Naive thymus-derived CD4-positive, alpha-beta T cell (primary cell): ENCODE data around the gene MAB21L3. TPM values are rescaled to one million over a fixed set of nuclear protein-coding genes. Genes with fewer than 3 reads are reported as not detected.

Experiments used
- ATAC-seq: fragments of 150-1000 bp; cut with Tn5 transposase; 2 replicates; pipeline ENCODE4 v1.10.0; 2021; ENCODE audit warnings: mild to moderate bottlenecking, moderate library complexity
- CTCF ChIA-PET: fragments of 350-600 bp; sonication (Branson Sonifier 250); formaldehyde crosslinking; loops from one replicate; lab custom pipeline; 2021; ENCODE audit warnings: antibody characterized with exemption; lab: Charles Lee
- POLR2A ChIA-PET: fragments of 350-600 bp; sonication (Branson Sonifier 250); formaldehyde crosslinking; loops from one replicate; lab custom pipeline; 2021; ENCODE audit warnings: antibody characterized with exemption, inconsistent platforms; lab: Charles Lee
- DNase-seq, 9 donors: peaks; one replicate each; pipeline versions ENCODE4 v3.0.0 to v3.0.0-alpha.2; 2020 to 2022; ENCODE audit warnings: mixed read lengths in 1 of 9
- H3K27ac ChIP-seq: one replicate; pipeline ENCODE4 v1.7.0; 2013; ENCODE audit warnings: mild to moderate bottlenecking, low read depth, low read length, moderate library complexity
- H3K27me3 ChIP-seq, 2 donors: one replicate each; pipeline ENCODE4 v1.7.0; 2013; ENCODE audit warnings: low read length in 2 of 2, mild to moderate bottlenecking in 2 of 2, moderate library complexity in 2 of 2; ENCODE audit not compliant: control insufficient read depth in 2 of 2, insufficient read depth in 2 of 2
- H3K36me3 ChIP-seq, 3 experiments: 1 replicate in 2 of 3; 2 replicates in 1 of 3; pipeline ENCODE4 v1.7.0; 2013; ENCODE audit warnings: low read length in 3 of 3, mild to moderate bottlenecking in 3 of 3, moderate library complexity in 1 of 3; ENCODE audit not compliant: insufficient read depth in 3 of 3, control insufficient read depth in 2 of 3
- H3K4me1 ChIP-seq, 2 donors: one replicate each; pipeline ENCODE4 v1.7.0; 2013; ENCODE audit warnings: low read length in 2 of 2, mild to moderate bottlenecking in 2 of 2, moderate library complexity in 1 of 2; ENCODE audit not compliant: control insufficient read depth in 2 of 2, insufficient read depth in 2 of 2
- H3K4me3 ChIP-seq: 2 replicates; pipeline ENCODE4 v1.7.0; 2013; ENCODE audit warnings: mild to moderate bottlenecking, low read length
- H3K9me3 ChIP-seq, 3 experiments: 1 replicate in 2 of 3; 2 replicates in 1 of 3; pipeline ENCODE4 v1.7.0; 2013; ENCODE audit warnings: low read length in 3 of 3; ENCODE audit not compliant: control insufficient read depth in 2 of 3
- H3K27ac Mint-ChIP-seq, 9 donors: one replicate each; pipeline ENCODE4 v1.8.0; 2020 to 2022; ENCODE audit warnings: mixed read lengths in 9 of 9, mild to moderate bottlenecking in 8 of 9, moderate library complexity in 5 of 9, inconsistent platforms in 2 of 9
- H3K27me3 Mint-ChIP-seq, 5 donors: one replicate each; pipeline ENCODE4 v1.8.0; 2021 to 2022; ENCODE audit warnings: mixed read lengths in 5 of 5, mild to moderate bottlenecking in 1 of 5
- H3K36me3 Mint-ChIP-seq, 5 donors: one replicate each; pipeline ENCODE4 v1.8.0; 2020 to 2022; ENCODE audit warnings: mixed read lengths in 5 of 5, mild to moderate bottlenecking in 3 of 5, inconsistent platforms in 1 of 5
- H3K4me1 Mint-ChIP-seq, 7 donors: one replicate each; pipeline ENCODE4 v1.8.0; 2020 to 2022; ENCODE audit warnings: mixed read lengths in 7 of 7, mild to moderate bottlenecking in 3 of 7, inconsistent platforms in 1 of 7
- H3K4me3 Mint-ChIP-seq, 10 donors: one replicate each; pipeline ENCODE4 v1.8.0; 2020 to 2022; ENCODE audit warnings: mild to moderate bottlenecking in 10 of 10, mixed read lengths in 10 of 10, moderate library complexity in 6 of 10, inconsistent platforms in 2 of 10
- H3K9me3 Mint-ChIP-seq, 11 donors: one replicate each; pipeline ENCODE4 v1.8.0; 2020 to 2022; ENCODE audit warnings: mixed read lengths in 11 of 11, mild to moderate bottlenecking in 4 of 11, inconsistent platforms in 1 of 11, moderate library complexity in 1 of 11
- intact Hi-C, 2 donors: fragments of 100-400 bp; cut with micrococcal nuclease; formaldehyde crosslinking; loops; one replicate each; pipeline ENCODE4 v1.15.1; 2023
- polyA plus RNA-seq, 2 donors: library from polyadenylated mRNA; unstranded; fragments of 300-500 nt; fragmentation: Illumina TruSeq; gene quantifications; one replicate each; pipeline ENCODE4 v1.2.3, GENCODE V29; 2021
- total RNA-seq, 6 experiments: library from RNA in 5 of 6; stranded (reverse) in 5 of 6; gene quantifications; 1 replicate in 5 of 6; 2 replicates in 1 of 6; pipeline ENCODE4 v1.2.3 and lab custom pipeline; 2021 to 2026

The MAB21L3 gene
- total RNA-seq (under 1 TPM in 1 of 5 experiments, not detected in 4; 0.12 TPM), polyA plus RNA-seq (not detected), total RNA-seq (lab: John Stamatoyannopoulos, UW) (not detected)

DNA sequence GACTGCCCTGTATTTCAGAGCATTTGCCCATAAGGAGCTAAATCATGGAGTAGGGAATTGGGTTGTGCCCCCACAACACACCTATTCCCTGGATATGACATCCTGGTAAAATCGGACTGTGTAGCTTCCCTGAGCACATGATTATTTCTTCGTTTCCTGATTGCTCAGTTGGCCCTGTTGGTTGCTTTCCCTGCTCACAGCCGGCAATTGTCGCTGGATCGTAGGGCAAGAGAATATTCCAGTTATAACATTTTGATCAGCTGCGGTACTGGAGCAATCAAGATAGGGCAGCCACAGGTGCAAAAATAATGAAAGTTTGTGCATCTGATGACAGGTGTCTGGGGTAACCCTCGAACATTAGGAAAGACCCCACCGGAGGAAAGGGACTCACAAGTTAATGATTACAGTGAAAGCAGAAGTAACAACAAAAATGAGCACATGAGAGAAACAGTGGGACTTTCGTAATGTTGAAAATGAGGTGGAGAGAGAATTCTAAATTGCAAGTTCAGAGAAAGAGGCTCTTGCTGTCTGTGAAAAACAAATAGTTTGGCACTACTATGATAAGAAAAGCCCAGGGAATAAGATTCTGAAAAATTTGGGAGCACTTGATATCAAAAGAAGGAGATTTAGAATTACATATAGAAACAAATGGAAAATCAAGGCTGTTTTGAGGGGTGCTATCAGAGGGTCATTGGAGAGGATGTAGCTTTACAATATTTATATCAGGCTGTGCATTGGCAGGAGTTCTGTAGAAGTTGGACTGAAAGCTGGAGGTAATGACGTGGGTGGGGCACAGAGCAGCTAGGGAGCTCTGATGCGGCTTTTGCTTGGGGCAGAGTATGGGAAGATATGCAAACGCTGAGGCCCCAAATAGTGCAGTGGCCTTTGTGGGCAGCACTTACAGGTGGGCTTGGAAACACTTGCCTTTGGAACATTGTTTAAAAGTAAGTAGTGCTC lies at the start of gene MAB21L3:
TSS of gene MAB21L3 (plus strand) at position 833 of the 957 bp plus-strand sequence. CDS start 1,217 bp downstream, outside the sequence.
- CTCF ChIA-PET = no interaction called here
- POLR2A ChIA-PET = no interaction called here
- Mint-ChIP-seq H3K36me3 (no peaks in the 10 kb centered on the region), H3K27me3 (peaks cover 5 to 21% (median 6%) of the 10 kb centered on the region in 5 donors), H3K4me1 (no peaks in the 10 kb centered on the region), H3K4me3 (no peak within 1 kb of the TSS), H3K9me3 (peaks cover 0 to 2% (median 0%) of the 10 kb centered on the region in 11 donors), H3K27ac (no peak within 1 kb of the TSS)
- DNase-seq (no peak), ATAC-seq (no peak)
- no peaks in the 10 kb centered on the region for H3K4me1 ChIP-seq
- no peak within 1 kb of the TSS for H3K4me3 ChIP-seq
- H3K36me3 ChIP-seq = no peaks in the 10 kb centered on the region
- intact Hi-C loops = no loop called here
- H3K27me3 ChIP-seq = no peaks in the 10 kb centered on the region
- no peaks in the 10 kb centered on the region for H3K9me3 ChIP-seq
- no peak within 1 kb of the TSS for H3K27ac ChIP-seq

GRCh38 chr1:116062201-116062600 lies 49.0 kb upstream of the MAB21L3 start:
- Mint-ChIP-seq H3K27ac (no peak overlapping the region), H3K4me3 (no peak overlapping the region), H3K9me3 (peaks cover 0 to 24% (median 7%) of the 10 kb centered on the region in 11 donors), H3K27me3 (peaks cover 10 to 37% (median 15%) of the 10 kb centered on the region in 5 donors), H3K4me1 (no peaks in the 10 kb centered on the region), H3K36me3 (peaks cover 0 to 4% (median 0%) of the 10 kb centered on the region in 5 donors)
- H3K27me3 ChIP-seq = no peaks in the 10 kb centered on the region
- H3K36me3 ChIP-seq = no peaks in the 10 kb centered on the region
- H3K4me3 ChIP-seq = no peak overlapping the region
- no peak overlapping the region for H3K27ac ChIP-seq
- no peaks in the 10 kb centered on the region for H3K4me1 ChIP-seq
- POLR2A ChIA-PET = no interaction called here
- DNase-seq = no peak
- H3K9me3 ChIP-seq = peaks cover 0 to 2% (median 0%) of the 10 kb centered on the region in 3 experiments
- CTCF ChIA-PET = no interaction called here
- ATAC-seq = no peak
- intact Hi-C loops = no loop called here

- Histone ChIP-seq H3K36me3 (no peaks in the 10 kb centered on the region), H3K4me3 (no peak overlapping the region), H3K27me3 (no peaks in the 10 kb centered on the region), H3K9me3 (no peaks in the 10 kb centered on the region), H3K27ac (no peak overlapping the region), H3K4me1 (no peaks in the 10 kb centered on the region)
- DNase-seq (no peak), ATAC-seq (no peak)
- Mint-ChIP-seq H3K36me3 (no peaks in the 10 kb centered on the region), H3K4me3 (no peak overlapping the region), H3K27me3 (peaks cover 16 to 48% (median 28%) of the 10 kb centered on the region in 5 donors), H3K27ac (no peak overlapping the region), H3K4me1 (no peaks in the 10 kb centered on the region), H3K9me3 (peaks cover 0 to 5% (median 0%) of the 10 kb centered on the region in 11 donors)
- ChIA-PET CTCF (no interaction called here), POLR2A (no interaction called here)
- intact Hi-C loops = no loop called here
These were observed 46.6 kb upstream of the MAB21L3 start for GRCh38 chr1:116064616-116065015.

DNA sequence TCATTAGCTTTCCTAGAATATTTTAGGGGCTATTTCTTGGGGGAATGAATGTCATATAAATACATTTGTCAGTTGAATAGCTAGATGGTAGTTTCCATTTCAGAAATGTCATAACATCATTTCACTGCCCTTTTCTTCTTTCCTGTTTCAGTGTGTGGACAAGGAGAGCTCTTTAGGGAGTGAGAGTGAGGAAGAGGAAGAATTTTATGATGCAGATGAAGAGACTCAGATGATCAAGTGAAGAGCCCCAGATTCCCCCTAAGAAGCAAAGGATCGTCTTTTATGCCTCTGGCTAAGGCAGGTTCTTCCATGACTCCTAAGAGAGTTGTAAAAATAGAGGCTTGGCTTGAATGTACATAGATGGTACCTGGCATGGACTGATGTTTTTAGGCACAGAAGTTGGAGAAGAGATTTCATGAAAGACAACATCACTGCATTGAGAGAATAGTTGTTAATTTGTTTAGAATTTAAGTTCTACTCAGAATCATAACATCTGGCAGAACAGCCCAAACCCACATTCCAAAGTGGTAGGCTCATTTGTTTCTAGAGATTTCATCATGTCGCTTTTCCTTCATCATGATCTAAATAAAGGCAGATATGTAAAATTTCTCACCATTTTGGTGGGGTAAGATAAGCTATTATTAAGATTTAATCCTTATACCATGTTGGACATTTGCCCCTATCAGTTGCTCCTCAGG lies 44.2 kb upstream of the MAB21L3 start:
- no peak for ATAC-seq
- Mint-ChIP-seq H3K4me1 (no peaks in the 10 kb centered on the region), H3K36me3 (no peaks in the 10 kb centered on the region), H3K4me3 (no peak overlapping the region), H3K27me3 (peaks cover 11 to 42% (median 25%) of the 10 kb centered on the region in 5 donors), H3K9me3 (peaks cover 0 to 2% (median 0%) of the 10 kb centered on the region in 11 donors), H3K27ac (no peak overlapping the region)
- Histone ChIP-seq H3K4me1 (no peaks in the 10 kb centered on the region), H3K27me3 (no peaks in the 10 kb centered on the region), H3K27ac (no peak overlapping the region), H3K36me3 (no peaks in the 10 kb centered on the region), H3K4me3 (no peak overlapping the region), H3K9me3 (no peaks in the 10 kb centered on the region)
- DNase-seq = no peak
- intact Hi-C loops = no loop called here
- CTCF ChIA-PET = no interaction called here
- POLR2A ChIA-PET = interaction anchor here (0.6 kb wide), 1 partner anchor 58 kb away, joined by 3 read pairs; no protein-coding TSS in a partner anchor

DNA sequence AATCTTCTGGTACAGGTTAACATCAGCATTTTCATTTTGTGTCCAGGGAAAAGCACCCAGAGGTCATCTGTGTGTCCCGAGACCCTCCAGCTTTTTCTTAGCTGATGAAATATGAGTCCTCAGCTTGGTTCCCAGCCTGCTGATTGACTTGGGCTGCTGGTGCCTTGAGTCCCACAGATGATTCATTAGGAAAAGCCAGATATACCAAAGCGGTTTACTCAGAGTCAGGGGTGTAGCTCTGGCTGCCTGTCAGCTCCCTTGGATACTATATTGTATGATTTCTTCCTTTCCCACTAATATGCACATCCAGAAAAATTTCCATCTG lies 43.7 kb upstream of the MAB21L3 start:
- H3K36me3 ChIP-seq = no peaks in the 10 kb centered on the region
- no peak for DNase-seq
- Mint-ChIP-seq H3K27me3 (peaks cover 11 to 42% (median 25%) of the 10 kb centered on the region in 5 donors), H3K9me3 (peaks cover 0 to 2% (median 0%) of the 10 kb centered on the region in 11 donors), H3K36me3 (no peaks in the 10 kb centered on the region), H3K27ac (no peak overlapping the region), H3K4me3 (no peak overlapping the region), H3K4me1 (no peaks in the 10 kb centered on the region)
- no peaks in the 10 kb centered on the region for H3K9me3 ChIP-seq
- intact Hi-C loops = no loop called here
- H3K4me3 ChIP-seq = no peak overlapping the region
- no peaks in the 10 kb centered on the region for H3K4me1 ChIP-seq
- no peak overlapping the region for H3K27ac ChIP-seq
- CTCF ChIA-PET = no interaction called here
- no peak for ATAC-seq
- POLR2A ChIA-PET = interaction anchor here (0.6 kb wide), 1 partner anchor 57 kb away, joined by 3 read pairs; no protein-coding TSS in a partner anchor
- no peaks in the 10 kb centered on the region for H3K27me3 ChIP-seq

DNA sequence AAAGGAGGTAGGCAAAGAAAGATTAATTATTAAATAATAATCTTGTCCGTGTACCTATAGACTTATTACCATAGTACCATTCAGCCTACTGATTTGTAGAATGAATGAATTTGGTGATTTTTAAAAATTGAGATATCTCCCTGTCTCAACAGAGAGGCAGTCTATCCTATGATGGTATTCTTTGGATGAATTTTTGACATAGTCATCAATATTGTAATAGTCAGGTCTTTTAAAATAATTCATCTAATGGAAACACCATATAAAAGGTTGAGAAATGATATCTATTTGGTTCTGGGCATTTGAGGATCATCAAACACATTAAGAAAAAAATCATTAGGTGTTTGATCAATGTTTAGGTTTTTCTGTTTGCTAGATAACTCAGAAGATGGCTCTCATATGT lies 35.6 kb upstream of the MAB21L3 start:
- intact Hi-C loops = no loop called here
- H3K9me3 Mint-ChIP-seq = peaks cover 0 to 1% (median 0%) of the 10 kb centered on the region in 11 donors
- DNase-seq (no peak), ATAC-seq (no peak)
- Histone ChIP-seq H3K4me3 (no peak overlapping the region), H3K9me3 (no peaks in the 10 kb centered on the region), H3K27ac (no peak overlapping the region), H3K4me1 (no peaks in the 10 kb centered on the region), H3K36me3 (no peaks in the 10 kb centered on the region), H3K27me3 (no peaks in the 10 kb centered on the region)
- no peak overlapping the region for H3K4me3 Mint-ChIP-seq
- no peak overlapping the region for H3K27ac Mint-ChIP-seq
- peaks cover 0 to 14% (median 0%) of the 10 kb centered on the region in 5 donors for H3K27me3 Mint-ChIP-seq
- H3K4me1 Mint-ChIP-seq = no peaks in the 10 kb centered on the region
- H3K36me3 Mint-ChIP-seq = no peaks in the 10 kb centered on the region
- ChIA-PET CTCF (no interaction called here), POLR2A (no interaction called here)
